Measurements from ENCODE around the gene FKBP15. TPM values are rescaled to one million over a fixed set of nuclear protein-coding genes. Genes with fewer than 3 reads are reported as not detected.

The FKBP15 gene
- total RNA-seq, 1 experiment from 2014 or later: 17.6 TPM

GRCh38 chr9:113269871-113270270 lies 48.8 kb upstream of the FKBP15 start:
- POLR2A ChIA-PET: interaction anchor here (0.6 kb wide), 1 partner anchor 107 kb away, joined by 4 read pairs; no protein-coding TSS in a partner anchor
- no peaks in the 10 kb centered on the region for H3K27me3 ChIP-seq (ENCODE audit: control insufficient read depth, insufficient read depth, low read length)
- TF ChIP-seq TCF7L2 (IDR thresholded peaks at IDR 0.05; ENCODE audit: low read depth, low read length): no peak
- TF ChIP-seq, protein P1, sequence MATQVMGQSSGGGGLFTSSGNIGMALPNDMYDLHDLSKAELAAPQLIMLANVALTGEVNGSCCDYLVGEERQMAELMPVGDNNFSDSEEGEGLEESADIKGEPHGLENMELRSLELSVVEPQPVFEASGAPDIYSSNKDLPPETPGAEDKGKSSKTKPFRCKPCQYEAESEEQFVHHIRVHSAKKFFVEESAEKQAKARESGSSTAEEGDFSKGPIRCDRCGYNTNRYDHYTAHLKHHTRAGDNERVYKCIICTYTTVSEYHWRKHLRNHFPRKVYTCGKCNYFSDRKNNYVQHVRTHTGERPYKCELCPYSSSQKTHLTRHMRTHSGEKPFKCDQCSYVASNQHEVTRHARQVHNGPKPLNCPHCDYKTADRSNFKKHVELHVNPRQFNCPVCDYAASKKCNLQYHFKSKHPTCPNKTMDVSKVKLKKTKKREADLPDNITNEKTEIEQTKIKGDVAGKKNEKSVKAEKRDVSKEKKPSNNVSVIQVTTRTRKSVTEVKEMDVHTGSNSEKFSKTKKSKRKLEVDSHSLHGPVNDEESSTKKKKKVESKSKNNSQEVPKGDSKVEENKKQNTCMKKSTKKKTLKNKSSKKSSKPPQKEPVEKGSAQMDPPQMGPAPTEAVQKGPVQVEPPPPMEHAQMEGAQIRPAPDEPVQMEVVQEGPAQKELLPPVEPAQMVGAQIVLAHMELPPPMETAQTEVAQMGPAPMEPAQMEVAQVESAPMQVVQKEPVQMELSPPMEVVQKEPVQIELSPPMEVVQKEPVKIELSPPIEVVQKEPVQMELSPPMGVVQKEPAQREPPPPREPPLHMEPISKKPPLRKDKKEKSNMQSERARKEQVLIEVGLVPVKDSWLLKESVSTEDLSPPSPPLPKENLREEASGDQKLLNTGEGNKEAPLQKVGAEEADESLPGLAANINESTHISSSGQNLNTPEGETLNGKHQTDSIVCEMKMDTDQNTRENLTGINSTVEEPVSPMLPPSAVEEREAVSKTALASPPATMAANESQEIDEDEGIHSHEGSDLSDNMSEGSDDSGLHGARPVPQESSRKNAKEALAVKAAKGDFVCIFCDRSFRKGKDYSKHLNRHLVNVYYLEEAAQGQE (IDR thresholded peaks at IDR 0.05; ENCODE audit: insufficient read depth in 1 of 2, low read depth in 2 of 2, low read length in 1 of 2): no peak
- no peak for TF ChIP-seq SIN3A (IDR thresholded peaks at IDR 0.05; ENCODE audit: borderline replicate concordance, insufficient read depth, low read depth, low read length)
- no peak for ATAC-seq
- no TSS peak for BruUV-seq (replicated peaks)
- no peaks in the 10 kb centered on the region for H3K9me3 ChIP-seq (ENCODE audit: control insufficient read depth, insufficient read depth, low read depth, low read length)
- CTCF ChIA-PET: interaction anchor here (0.5 to 0.6 kb wide), 2 partner anchors 108 to 211 kb away, joined by 4 to 15 read pairs; no protein-coding TSS in a partner anchor
- intact Hi-C loops (cut with micrococcal nuclease; ENCODE audit: unreplicated experiment): no loop called here
- peaks cover 8% of the 10 kb centered on the region; the same call in 1 of the 2 replicates for H3K36me3 ChIP-seq (ENCODE audit: control insufficient read depth, insufficient read depth, low read length)
- H3K4me1 ChIP-seq (ENCODE audit: control insufficient read depth, insufficient read depth, low read length): no peaks in the 10 kb centered on the region
- no peak overlapping the region for H3K4me3 ChIP-seq (ENCODE audit: low read depth in 2 of 2, low read length in 2 of 2)
- in situ Hi-C loops (cut with HindIII; ENCODE audit: low pct_unique_long_range_greater_than_20kb, low sequenced_read_pairs): no loop called here
- DNase-seq (ENCODE audit: low read depth, low spot score): no peak
- no peak overlapping the region for H3K27ac ChIP-seq (ENCODE audit: low read length)

DNA sequence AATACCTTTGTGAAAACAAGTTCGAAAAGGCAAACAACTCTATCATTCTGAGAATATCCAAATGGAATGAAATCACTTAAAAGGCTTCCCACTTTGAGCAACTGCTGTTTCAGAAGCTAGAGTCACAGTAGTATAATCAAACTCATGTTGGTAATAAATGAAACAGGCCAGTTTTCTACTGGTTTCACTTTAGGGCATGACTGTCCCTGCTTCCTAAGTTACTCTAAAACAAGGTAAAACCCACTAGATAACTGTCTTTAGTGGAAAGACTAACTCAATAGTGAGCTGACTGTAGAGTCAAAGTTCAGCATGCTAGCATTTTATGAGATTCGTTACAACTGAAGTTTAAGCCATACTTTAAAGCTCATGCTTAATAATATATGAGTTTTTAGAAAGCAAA lies 48.3 kb upstream of the FKBP15 start:
- Histone ChIP-seq H3K4me3 (ENCODE audit: low read depth in 2 of 2, low read length in 2 of 2) (no peak overlapping the region), H3K27me3 (ENCODE audit: control insufficient read depth, insufficient read depth, low read length) (no peaks in the 10 kb centered on the region), H3K4me1 (ENCODE audit: control insufficient read depth, insufficient read depth, low read length) (no peaks in the 10 kb centered on the region), H3K9me3 (ENCODE audit: control insufficient read depth, insufficient read depth, low read depth, low read length) (no peaks in the 10 kb centered on the region), H3K27ac (ENCODE audit: low read length) (no peak overlapping the region), H3K36me3 (ENCODE audit: control insufficient read depth, insufficient read depth, low read length) (peaks cover 8% of the 10 kb centered on the region; the same call in 1 of the 2 replicates)
- no TSS peak for BruUV-seq (replicated peaks)
- intact Hi-C loops (cut with micrococcal nuclease; ENCODE audit: unreplicated experiment) (no loop called here), in situ Hi-C loops (cut with HindIII; ENCODE audit: low pct_unique_long_range_greater_than_20kb, low sequenced_read_pairs) (no loop called here)
- POLR2A ChIA-PET: no interaction called here
- no peak for ATAC-seq
- no peak for DNase-seq (ENCODE audit: low read depth, low spot score)
- CTCF ChIA-PET: interaction anchor here (0.6 kb wide), 1 partner anchor 108 kb away, joined by 15 read pairs; no protein-coding TSS in a partner anchor
- no peak for TF ChIP-seq POLR2AphosphoS5 (IDR thresholded peaks at IDR 0.05; ENCODE audit: low read depth, low read length)
- TF ChIP-seq SIN3A (IDR thresholded peaks at IDR 0.05; ENCODE audit: borderline replicate concordance, insufficient read depth, low read depth, low read length): no peak
- TF ChIP-seq, protein P1 (IDR thresholded peaks at IDR 0.05; ENCODE audit: insufficient read depth in 1 of 2, low read depth in 2 of 2, low read length in 1 of 2): no peak
- TF ChIP-seq TCF7L2 (IDR thresholded peaks at IDR 0.05; ENCODE audit: low read depth, low read length): no peak
- TF ChIP-seq, protein P2, sequence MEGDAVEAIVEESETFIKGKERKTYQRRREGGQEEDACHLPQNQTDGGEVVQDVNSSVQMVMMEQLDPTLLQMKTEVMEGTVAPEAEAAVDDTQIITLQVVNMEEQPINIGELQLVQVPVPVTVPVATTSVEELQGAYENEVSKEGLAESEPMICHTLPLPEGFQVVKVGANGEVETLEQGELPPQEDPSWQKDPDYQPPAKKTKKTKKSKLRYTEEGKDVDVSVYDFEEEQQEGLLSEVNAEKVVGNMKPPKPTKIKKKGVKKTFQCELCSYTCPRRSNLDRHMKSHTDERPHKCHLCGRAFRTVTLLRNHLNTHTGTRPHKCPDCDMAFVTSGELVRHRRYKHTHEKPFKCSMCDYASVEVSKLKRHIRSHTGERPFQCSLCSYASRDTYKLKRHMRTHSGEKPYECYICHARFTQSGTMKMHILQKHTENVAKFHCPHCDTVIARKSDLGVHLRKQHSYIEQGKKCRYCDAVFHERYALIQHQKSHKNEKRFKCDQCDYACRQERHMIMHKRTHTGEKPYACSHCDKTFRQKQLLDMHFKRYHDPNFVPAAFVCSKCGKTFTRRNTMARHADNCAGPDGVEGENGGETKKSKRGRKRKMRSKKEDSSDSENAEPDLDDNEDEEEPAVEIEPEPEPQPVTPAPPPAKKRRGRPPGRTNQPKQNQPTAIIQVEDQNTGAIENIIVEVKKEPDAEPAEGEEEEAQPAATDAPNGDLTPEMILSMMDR (IDR thresholded peaks at IDR 0.05): no peak
